ENCODE results near the gene NDEL1. TPM values are rescaled to one million over a fixed set of nuclear protein-coding genes. Genes with fewer than 3 reads are reported as not detected.

The NDEL1 gene
- total RNA-seq, 1 experiment from 2014 or later = 39.2 TPM

DNA sequence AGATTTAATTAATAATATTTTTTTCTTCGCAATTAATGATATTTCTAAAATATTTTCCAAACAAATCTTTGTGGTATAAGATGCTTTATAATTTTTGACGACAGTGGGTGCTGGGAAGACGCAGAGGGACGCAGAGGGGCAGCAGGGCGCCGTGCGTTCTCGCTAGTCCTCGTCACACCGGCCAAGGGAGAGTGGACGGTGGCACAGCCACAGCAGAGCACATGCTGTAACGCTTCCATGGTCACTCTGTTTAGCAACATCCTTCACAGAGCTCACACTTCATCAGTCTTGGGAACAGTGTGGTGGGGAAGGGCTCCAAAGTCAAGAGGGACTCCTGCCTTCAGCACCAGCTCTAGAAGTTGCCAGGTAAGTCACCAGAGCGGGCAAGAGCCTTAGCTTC is 60.4 kb downstream of the NDEL1 start:
- no peaks in the 10 kb centered on the region for H3K27me3 ChIP-seq (ENCODE audit: insufficient read depth, low read length)
- ChIA-PET RAD21 (ENCODE audit: low non-redundant PET in 1 of 2, low total read pairs in 2 of 2, uncharacterized antibody in 2 of 2, unreplicated experiment in 2 of 2) (no interaction called here), CTCF (no interaction called here), POLR2A (no interaction called here)
- ATAC-seq = no peak
- no peaks in the 10 kb centered on the region for H3K9me2 ChIP-seq (ENCODE audit: insufficient read depth)
- no peak overlapping the region for H3K9ac ChIP-seq (ENCODE audit: low read length)
- H2AFZ ChIP-seq (ENCODE audit: low read depth, low read length, poor library complexity, severe bottlenecking) = no peak overlapping the region
- H3K27ac ChIP-seq (ENCODE audit: low read depth, low read length) = no peak overlapping the region
- no peaks in the 10 kb centered on the region for H3K4me1 ChIP-seq (ENCODE audit: control insufficient read depth in 1 of 2, insufficient read depth in 2 of 2, low read length in 2 of 2)
- H3K9me3 ChIP-seq (ENCODE audit: control insufficient read depth in 1 of 2, insufficient read depth in 1 of 2, low read depth in 1 of 2, low read length in 2 of 2) = no peaks in the 10 kb centered on the region
- H3K36me3 ChIP-seq (ENCODE audit: control insufficient read depth in 1 of 2, insufficient read depth in 2 of 2, low read length in 2 of 2) = peaks cover 13 to 18% of the 10 kb centered on the region in 2 experiments; a peak in 3 of 4 replicates
- no peaks in the 10 kb centered on the region for H4K20me1 ChIP-seq (ENCODE audit: insufficient read depth)
- no peak overlapping the region for H3K4me2 ChIP-seq (ENCODE audit: low read length)
- BruUV-seq (replicated peaks) = no TSS peak
- no peak for DNase-seq (ENCODE audit: low read depth, low spot score)
- intact Hi-C loops (cut with micrococcal nuclease) = no loop called here
- H3K79me2 ChIP-seq (ENCODE audit: insufficient read depth, low read length) = no peaks in the 10 kb centered on the region
- TF ChIP-seq CBX3 (IDR thresholded peaks at IDR 0.05; ENCODE audit: low read depth) (no peak), FOSL1 (IDR thresholded peaks at IDR 0.05; ENCODE audit: low read depth) (no peak)
- TF ChIP-seq, protein P1, sequence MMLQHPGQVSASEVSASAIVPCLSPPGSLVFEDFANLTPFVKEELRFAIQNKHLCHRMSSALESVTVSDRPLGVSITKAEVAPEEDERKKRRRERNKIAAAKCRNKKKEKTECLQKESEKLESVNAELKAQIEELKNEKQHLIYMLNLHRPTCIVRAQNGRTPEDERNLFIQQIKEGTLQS (IDR thresholded peaks at IDR 0.05) = no peak
- H3K4me3 ChIP-seq (replicated peaks in 1 of 2; ENCODE audit: low read depth in 1 of 2, low read length in 2 of 2) = no peak overlapping the region

DNA sequence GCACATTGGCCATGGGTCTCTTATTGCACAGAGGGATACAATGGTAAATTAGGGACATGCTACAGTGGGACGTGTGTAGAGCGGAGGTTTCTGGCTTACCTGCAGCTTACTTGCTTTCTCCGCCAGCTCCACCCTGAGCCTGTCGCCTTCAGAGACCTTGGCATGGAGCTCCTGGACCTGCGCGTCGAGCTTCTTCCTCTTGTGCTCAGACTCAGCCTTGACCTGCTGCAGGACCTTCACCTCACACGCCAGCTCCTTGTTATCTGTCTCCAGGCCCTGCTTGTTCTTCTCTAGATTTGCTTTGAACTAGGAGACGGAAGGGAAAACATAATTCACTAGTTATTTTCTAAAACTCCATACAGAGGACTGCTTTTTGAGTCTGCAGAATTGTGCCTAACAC is 63.5 kb downstream of the NDEL1 start:
- BruUV-seq (replicated peaks) = no TSS peak
- ChIA-PET CTCF (no interaction called here), POLR2A (no interaction called here)

More for the DNA sequence above, 63.5 kb downstream of the NDEL1 start:
- Histone ChIP-seq H3K9me2 (ENCODE audit: insufficient read depth) (no peaks in the 10 kb centered on the region), H3K9ac (ENCODE audit: low read length) (no peak overlapping the region), H3K27ac (ENCODE audit: low read depth, low read length) (no peak overlapping the region), H3K36me3 (ENCODE audit: control insufficient read depth in 1 of 2, insufficient read depth in 2 of 2, low read length in 2 of 2) (peaks cover 8 to 10% of the 10 kb centered on the region in 2 experiments; a peak in 3 of 4 replicates), H3K4me1 (ENCODE audit: control insufficient read depth in 1 of 2, insufficient read depth in 2 of 2, low read length in 2 of 2) (no peaks in the 10 kb centered on the region), H2AFZ (ENCODE audit: low read depth, low read length, poor library complexity, severe bottlenecking) (no peak overlapping the region), H4K20me1 (ENCODE audit: insufficient read depth) (no peaks in the 10 kb centered on the region), H3K27me3 (ENCODE audit: insufficient read depth, low read length) (no peaks in the 10 kb centered on the region), H3K9me3 (ENCODE audit: control insufficient read depth in 1 of 2, insufficient read depth in 1 of 2, low read depth in 1 of 2, low read length in 2 of 2) (no peaks in the 10 kb centered on the region), H3K4me3 (replicated peaks in 1 of 2; ENCODE audit: low read depth in 1 of 2, low read length in 2 of 2) (no peak overlapping the region), H3K4me2 (ENCODE audit: low read length) (no peak overlapping the region), H3K79me2 (ENCODE audit: insufficient read depth, low read length) (no peaks in the 10 kb centered on the region)
- intact Hi-C loops (cut with micrococcal nuclease) = no loop called here
- TF ChIP-seq JUND (IDR thresholded peaks at IDR 0.05) (no peak), EZH2phosphoT487 (IDR thresholded peaks at IDR 0.05; ENCODE audit: borderline replicate concordance) (no peak), ZFX (IDR thresholded peaks at IDR 0.05) (no peak), CEBPB (IDR thresholded peaks at IDR 0.05; ENCODE audit: low read depth) (no peak)
- ATAC-seq (no peak), DNase-seq (ENCODE audit: low read depth, low spot score) (no peak)
- RAD21 ChIA-PET (ENCODE audit: low non-redundant PET in 1 of 2, low total read pairs in 2 of 2, uncharacterized antibody in 2 of 2, unreplicated experiment in 2 of 2) = no interaction called here

Data from HCT116 (cell line).